GM18520 (cell line): Measurements from ENCODE around the gene ZNF576.
"Not testable (repeated sequence)": the region's sequence is repeated elsewhere in the genome, so short reads cannot be mapped to it uniquely, and the experiment has no call there.

Experiments used
- ATAC-seq: cut with Tn5 transposase; IDR thresholded peaks from one replicate; pipeline ENCODE4 v1.9.1; 2021; ENCODE audit not compliant: unreplicated experiment

ZNF576 gene

GRCh38 chr19:43623889-43624670 lies 27.7 kb downstream of the ZNF576 start:
- ATAC-seq: no peak

GRCh38 chr19:43624933-43625332 lies 28.5 kb downstream of the ZNF576 start:
- ATAC-seq: no peak

GRCh38 chr19:43625918-43626579 lies 29.7 kb downstream of the ZNF576 start:
- ATAC-seq: no peak

- no peak for ATAC-seq
These were observed 30.4 kb downstream of the ZNF576 start for GRCh38 chr19:43626838-43627237.

GRCh38 chr19:43628646-43629326 lies 32.4 kb downstream of the ZNF576 start:
- ATAC-seq: no peak

- ATAC-seq: no peak
These were observed 35.1 kb downstream of the ZNF576 start for GRCh38 chr19:43631491-43631890.

- ATAC-seq: no peak
These were observed 37.1 kb downstream of the ZNF576 start for GRCh38 chr19:43633520-43633919.

GRCh38 chr19:43634068-43634467 lies 37.7 kb downstream of the ZNF576 start:
- no peak for ATAC-seq

GRCh38 chr19:43634506-43634871 lies 38.1 kb downstream of the ZNF576 start:
- no peak for ATAC-seq

GRCh38 chr19:43634872-43635560 lies 38.6 kb downstream of the ZNF576 start:
- no peak for ATAC-seq

GRCh38 chr19:43635561-43635940 lies 39.2 kb downstream of the ZNF576 start:
- ATAC-seq: not testable (repeated sequence)

- ATAC-seq: no peak
These were observed 39.8 kb downstream of the ZNF576 start for GRCh38 chr19:43636121-43636683.

- no peak for ATAC-seq
These were observed 42.0 kb downstream of the ZNF576 start for GRCh38 chr19:43638214-43638994.

GRCh38 chr19:43638995-43639518 lies 42.7 kb downstream of the ZNF576 start:
- ATAC-seq: no peak

- no peak for ATAC-seq
These were observed 43.4 kb downstream of the ZNF576 start, which contains the start of gene CADM4 for GRCh38 chr19:43639519-43640423. Gene CADM4 (minus strand): TSS chr19:43639850. CDS start chr19:43639790, 60 bp downstream.

- no peak for ATAC-seq
These were observed 44.0 kb downstream of the ZNF576 start for GRCh38 chr19:43640424-43640757.

- ATAC-seq: no peak
These were observed 44.9 kb downstream of the ZNF576 start for GRCh38 chr19:43641333-43641732.

GRCh38 chr19:43642531-43642930 lies 46.1 kb downstream of the ZNF576 start:
- ATAC-seq: no peak

- ATAC-seq: no peak
These were observed 46.9 kb downstream of the ZNF576 start for GRCh38 chr19:43643326-43643725.
